Liver (tissue), 9 donors: Measurements from ENCODE around the gene CPNE9. TPM values are rescaled to one million over a fixed set of nuclear protein-coding genes. Genes with fewer than 3 reads are reported as not detected.

Experiments
- DNase-seq: peaks from one replicate; pipeline ENCODE4 v3.0.0-alpha.2; 2017; ENCODE audit warnings: low spot score
- H3K27ac ChIP-seq, 2 donors: one replicate each; pipeline ENCODE4 v1.7.0; 2013; ENCODE audit warnings: inconsistent platforms in 2 of 2, low read length in 2 of 2, control low read depth in 1 of 2, low read depth in 1 of 2, mild to moderate bottlenecking in 1 of 2
- H3K27me3 ChIP-seq, 4 donors: one replicate each; pipeline versions ENCODE4 v1.6.1 to v1.7.0; 2013; ENCODE audit warnings: low read length in 3 of 4, inconsistent platforms in 1 of 4, mild to moderate bottlenecking in 1 of 4, moderate library complexity in 1 of 4; ENCODE audit not compliant: control insufficient read depth in 4 of 4, insufficient read depth in 4 of 4
- H3K36me3 ChIP-seq, 4 donors: one replicate each; pipeline versions ENCODE4 v1.6.1 to v1.7.0; 2013; ENCODE audit warnings: low read length in 3 of 4, mild to moderate bottlenecking in 3 of 4, low read depth in 1 of 4, moderate library complexity in 1 of 4; ENCODE audit not compliant: control insufficient read depth in 4 of 4, insufficient read depth in 3 of 4
- H3K4me1 ChIP-seq, 4 donors: one replicate each; pipeline versions ENCODE4 v1.6.1 to v1.7.0; 2013; ENCODE audit warnings: low read length in 3 of 4, mild to moderate bottlenecking in 3 of 4, moderate library complexity in 1 of 4; ENCODE audit not compliant: control insufficient read depth in 4 of 4, insufficient read depth in 4 of 4
- H3K4me3 ChIP-seq, 3 donors: one replicate each; pipeline versions ENCODE4 v1.6.1 to v1.7.0; 2013; ENCODE audit warnings: low read length in 3 of 3, control low read depth in 1 of 3, low read depth in 1 of 3, mild to moderate bottlenecking in 1 of 3
- H3K9ac ChIP-seq, 2 donors: one replicate each; pipeline ENCODE4 v1.7.0; 2013; ENCODE audit warnings: low read length in 2 of 2, mild to moderate bottlenecking in 2 of 2, moderate library complexity in 2 of 2, control low read depth in 1 of 2, low read depth in 1 of 2
- H3K9me3 ChIP-seq, 4 donors: one replicate each; pipeline versions ENCODE4 v1.6.1 to v1.7.0; 2013; ENCODE audit warnings: low read length in 3 of 4; ENCODE audit not compliant: control insufficient read depth in 4 of 4
- FOXA1 ChIP-seq: IDR thresholded peaks from 2 replicates; pipeline ENCODE4 v1.6.1; 2016; ENCODE audit warnings: antibody characterized with exemption
- GABPA ChIP-seq, 2 donors: IDR thresholded peaks in 1 of 2; conservative IDR thresholded peaks in 1 of 2; 2 replicates each; pipeline ENCODE4 v1.6.1; 2016; ENCODE audit warnings: antibody characterized with exemption in 2 of 2, mild to moderate bottlenecking in 1 of 2, moderate library complexity in 1 of 2
- HNF4G ChIP-seq: IDR thresholded peaks from 2 replicates; pipeline ENCODE4 v1.6.1; 2016; ENCODE audit warnings: antibody characterized with exemption
- NR2F2 ChIP-seq: IDR thresholded peaks from 2 replicates; pipeline ENCODE4 v1.6.1; 2016; ENCODE audit warnings: antibody characterized with exemption
- SP1 ChIP-seq: IDR thresholded peaks from 2 replicates; pipeline ENCODE4 v1.6.1; 2018; ENCODE audit warnings: antibody characterized with exemption, mild to moderate bottlenecking
- WGBS: extraction: QIAGEN DNeasy Blood & Tissue Kit; methylation state at CpG from one replicate; pipeline ENCODE4 v1.1.7; 2013; 5-methylcytosine and 5-hydroxymethylcytosine counted together
- polyA plus RNA-seq, 2 donors: library from polyadenylated mRNA; stranded (reverse) in 1 of 2; unstranded in 1 of 2; fragments of 200-250 nt in 1 of 2; fragments of >200 nt in 1 of 2; fragmentation: Nextera tagmentation in 1 of 2; extraction: Ambion mirVana in 1 of 2; gene quantifications; one replicate each; pipeline versions ENCODE4 v1.2.1 to v1.2.3, GENCODE V29; 2013 to 2015
- total RNA-seq, 2 donors: library from RNA; depleted of rRNA; stranded (reverse); fragments of >200 nt; gene quantifications; one replicate each; pipeline ENCODE4 v1.2.3, GENCODE V29; 2014
- TF ChIP-seq, protein P1 (sequence below): IDR thresholded peaks from 2 replicates; pipeline ENCODE4 v1.6.1; 2016; ENCODE audit warnings: antibody characterized with exemption
- TF ChIP-seq, protein P2 (sequence below): IDR thresholded peaks from 2 replicates; pipeline ENCODE4 v1.6.1; 2016; ENCODE audit warnings: antibody characterized with exemption
- TF ChIP-seq, protein P3 (sequence below): IDR thresholded peaks from 2 replicates; pipeline ENCODE4 v1.6.1; 2016; ENCODE audit warnings: antibody characterized with exemption, mild to moderate bottlenecking
- donor health status: healthy.
- donor health status: healthy.
- donor health status: healthy.
- donor health status: healthy.
- donor health status: healthy.

Gene CPNE9
- total and polyA plus RNA-seq, 4 donors: not detected

DNA sequence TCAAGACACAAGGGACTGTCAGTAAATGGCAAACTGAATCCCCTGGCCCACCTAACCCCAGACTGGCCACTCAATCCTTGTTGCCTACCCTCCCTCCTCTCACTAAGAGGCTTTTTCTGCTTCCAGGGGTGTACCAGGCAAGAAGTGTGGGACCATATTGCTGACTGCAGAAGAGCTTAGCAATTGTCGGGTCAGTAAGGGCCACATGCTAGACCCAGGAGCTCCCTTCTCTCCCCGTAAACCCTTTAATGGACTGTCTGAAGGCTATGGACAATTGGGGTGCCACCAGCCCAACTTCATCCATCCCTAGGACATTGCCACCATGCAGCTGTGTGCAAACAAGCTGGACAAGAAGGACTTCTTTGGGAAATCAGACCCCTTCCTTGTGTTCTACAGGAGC is 8.8 kb downstream of the CPNE9 start:
- Histone ChIP-seq H3K4me3 (no peak overlapping the region), H3K9me3 (no peaks in the 10 kb centered on the region), H3K27ac (no peak overlapping the region), H3K36me3 (no peaks in the 10 kb centered on the region), H3K4me1 (no peaks in the 10 kb centered on the region), H3K9ac (no peak overlapping the region), H3K27me3 (no peaks in the 10 kb centered on the region)
- no peak for DNase-seq
- TF ChIP-seq, protein P1, sequence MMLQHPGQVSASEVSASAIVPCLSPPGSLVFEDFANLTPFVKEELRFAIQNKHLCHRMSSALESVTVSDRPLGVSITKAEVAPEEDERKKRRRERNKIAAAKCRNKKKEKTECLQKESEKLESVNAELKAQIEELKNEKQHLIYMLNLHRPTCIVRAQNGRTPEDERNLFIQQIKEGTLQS: no peak
- TF ChIP-seq, protein P2, sequence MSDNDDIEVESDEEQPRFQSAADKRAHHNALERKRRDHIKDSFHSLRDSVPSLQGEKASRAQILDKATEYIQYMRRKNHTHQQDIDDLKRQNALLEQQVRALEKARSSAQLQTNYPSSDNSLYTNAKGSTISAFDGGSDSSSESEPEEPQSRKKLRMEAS: no peak
- TF ChIP-seq SP1: no peak
- TF ChIP-seq, protein P3, sequence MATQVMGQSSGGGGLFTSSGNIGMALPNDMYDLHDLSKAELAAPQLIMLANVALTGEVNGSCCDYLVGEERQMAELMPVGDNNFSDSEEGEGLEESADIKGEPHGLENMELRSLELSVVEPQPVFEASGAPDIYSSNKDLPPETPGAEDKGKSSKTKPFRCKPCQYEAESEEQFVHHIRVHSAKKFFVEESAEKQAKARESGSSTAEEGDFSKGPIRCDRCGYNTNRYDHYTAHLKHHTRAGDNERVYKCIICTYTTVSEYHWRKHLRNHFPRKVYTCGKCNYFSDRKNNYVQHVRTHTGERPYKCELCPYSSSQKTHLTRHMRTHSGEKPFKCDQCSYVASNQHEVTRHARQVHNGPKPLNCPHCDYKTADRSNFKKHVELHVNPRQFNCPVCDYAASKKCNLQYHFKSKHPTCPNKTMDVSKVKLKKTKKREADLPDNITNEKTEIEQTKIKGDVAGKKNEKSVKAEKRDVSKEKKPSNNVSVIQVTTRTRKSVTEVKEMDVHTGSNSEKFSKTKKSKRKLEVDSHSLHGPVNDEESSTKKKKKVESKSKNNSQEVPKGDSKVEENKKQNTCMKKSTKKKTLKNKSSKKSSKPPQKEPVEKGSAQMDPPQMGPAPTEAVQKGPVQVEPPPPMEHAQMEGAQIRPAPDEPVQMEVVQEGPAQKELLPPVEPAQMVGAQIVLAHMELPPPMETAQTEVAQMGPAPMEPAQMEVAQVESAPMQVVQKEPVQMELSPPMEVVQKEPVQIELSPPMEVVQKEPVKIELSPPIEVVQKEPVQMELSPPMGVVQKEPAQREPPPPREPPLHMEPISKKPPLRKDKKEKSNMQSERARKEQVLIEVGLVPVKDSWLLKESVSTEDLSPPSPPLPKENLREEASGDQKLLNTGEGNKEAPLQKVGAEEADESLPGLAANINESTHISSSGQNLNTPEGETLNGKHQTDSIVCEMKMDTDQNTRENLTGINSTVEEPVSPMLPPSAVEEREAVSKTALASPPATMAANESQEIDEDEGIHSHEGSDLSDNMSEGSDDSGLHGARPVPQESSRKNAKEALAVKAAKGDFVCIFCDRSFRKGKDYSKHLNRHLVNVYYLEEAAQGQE: no peak
- TF ChIP-seq HNF4G: no peak
- WGBS: 80% methylated on average over 2 of the region's 2 CpGs

DNA sequence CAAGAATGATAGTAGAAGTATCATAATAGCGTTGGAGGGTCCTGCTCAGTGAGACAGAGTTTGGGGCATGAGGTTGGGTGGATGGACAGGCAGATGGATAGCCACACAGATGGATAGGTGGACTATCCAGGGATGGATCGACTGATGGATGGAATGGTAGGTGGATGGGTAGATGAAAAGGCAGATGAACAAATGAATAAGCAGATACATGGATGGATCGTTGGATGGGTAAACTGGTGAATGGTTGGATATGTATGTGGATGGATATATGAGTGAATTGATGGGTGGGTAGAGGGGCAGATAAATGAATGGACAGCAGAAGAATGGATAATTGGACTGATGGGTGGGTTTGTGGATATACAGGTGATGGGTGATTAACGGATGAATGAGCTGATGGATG is 9.5 kb downstream of the CPNE9 start:
- no peaks in the 10 kb centered on the region for H3K36me3 ChIP-seq
- 79% methylated on average over 4 of the region's 4 CpGs for WGBS

More for the DNA sequence above, 9.5 kb downstream of the CPNE9 start:
- TF ChIP-seq NR2F2 (no peak), SP1 (no peak), GABPA (IDR thresholded peaks at IDR 0.05 in 1 of 2, conservative IDR thresholded peaks at IDR 0.05 in 1 of 2) (no peak), FOXA1 (no peak)
- TF ChIP-seq, protein P1: no peak
- TF ChIP-seq, protein P3: no peak
- Histone ChIP-seq H3K9ac (no peak overlapping the region), H3K4me3 (no peak overlapping the region), H3K4me1 (no peaks in the 10 kb centered on the region), H3K27me3 (no peaks in the 10 kb centered on the region), H3K9me3 (no peaks in the 10 kb centered on the region), H3K27ac (no peak overlapping the region)
- no peak for DNase-seq
